Left colon (tissue), 2 donors: ENCODE data around the gene PPP1R16B. TPM values are rescaled to one million over a fixed set of nuclear protein-coding genes. Genes with fewer than 3 reads are reported as not detected.

Source experiments
- ATAC-seq: fragments of 200-7000 bp; cut with Tn5 transposase; one replicate; pipeline ENCODE4 v1.9.1; 2020; ENCODE audit warnings: mild to moderate bottlenecking, moderate library complexity
- DNase-seq, 2 donors: peaks; one replicate each; pipeline ENCODE4 v3.0.0-alpha.2; 2020
- intact Hi-C, 2 donors: fragments of 100-400 bp; cut with DNase I in 1 of 2; cut with micrococcal nuclease in 1 of 2; formaldehyde crosslinking; loops; one replicate each; pipeline versions ENCODE4 v1.11.2 to v1.14.0; 2022; cut with DNase I, micrococcal nuclease
- long read RNA-seq: library from polyadenylated mRNA; unstranded; transcript quantifications from one replicate; pipeline ENCODE4 v2.0.0, GENCODE V29; 2021
- total RNA-seq, 2 donors: library from RNA; stranded (reverse); fragmentation: NEBNext Ultra II Directional; extraction: Animal tissue kit (Norgen Biotek cat#: 25700); gene quantifications; one replicate each; pipeline ENCODE4 v1.2.1, GENCODE V29; 2021
- donor health status: DM: no; HTN: no; CAD: no.
- donor health status: DM: yes; HTN: yes; CAD: no.

The PPP1R16B gene
- total RNA-seq, result 1 to 10 TPM; 2.1 to 4.4 TPM
- long read RNA-seq, partial matches to known transcripts, result 1 of 1 reads
- long read RNA-seq, other reads (novel, unspliced or antisense), result 0 of 1 reads

DNA sequence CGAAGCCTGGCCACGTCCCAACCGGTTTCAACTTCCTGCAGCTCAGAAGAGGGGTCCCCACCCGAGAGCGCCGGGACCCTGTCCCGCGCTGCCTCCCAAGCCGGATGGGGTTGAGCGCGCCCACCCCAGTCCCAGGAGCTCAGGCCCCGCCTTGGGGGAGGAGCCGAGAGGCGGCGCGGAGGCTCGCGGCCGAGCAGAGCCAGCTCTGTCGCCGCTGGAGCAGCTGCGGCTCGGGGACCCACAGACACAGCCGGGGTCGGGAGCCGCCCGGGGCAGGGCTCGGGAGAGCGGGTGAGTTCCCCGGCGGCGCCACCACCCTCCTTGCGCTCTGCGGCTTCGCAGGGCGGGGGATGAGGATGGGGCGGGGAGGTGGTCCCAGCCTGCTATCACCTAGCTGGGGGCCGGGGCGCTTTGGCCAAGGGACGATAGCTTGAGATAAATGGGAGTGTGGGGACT, at the start of gene PPP1R16B:
PPP1R16B (plus strand) TSS at position 196 of the 456 bp plus-strand sequence. CDS start 30,229 bp downstream, outside the sequence.
- DNase-seq (peak; percentile 38 to 70), ATAC-seq (peak; percentile 71)
- intact Hi-C loops, result no loop called here

DNA sequence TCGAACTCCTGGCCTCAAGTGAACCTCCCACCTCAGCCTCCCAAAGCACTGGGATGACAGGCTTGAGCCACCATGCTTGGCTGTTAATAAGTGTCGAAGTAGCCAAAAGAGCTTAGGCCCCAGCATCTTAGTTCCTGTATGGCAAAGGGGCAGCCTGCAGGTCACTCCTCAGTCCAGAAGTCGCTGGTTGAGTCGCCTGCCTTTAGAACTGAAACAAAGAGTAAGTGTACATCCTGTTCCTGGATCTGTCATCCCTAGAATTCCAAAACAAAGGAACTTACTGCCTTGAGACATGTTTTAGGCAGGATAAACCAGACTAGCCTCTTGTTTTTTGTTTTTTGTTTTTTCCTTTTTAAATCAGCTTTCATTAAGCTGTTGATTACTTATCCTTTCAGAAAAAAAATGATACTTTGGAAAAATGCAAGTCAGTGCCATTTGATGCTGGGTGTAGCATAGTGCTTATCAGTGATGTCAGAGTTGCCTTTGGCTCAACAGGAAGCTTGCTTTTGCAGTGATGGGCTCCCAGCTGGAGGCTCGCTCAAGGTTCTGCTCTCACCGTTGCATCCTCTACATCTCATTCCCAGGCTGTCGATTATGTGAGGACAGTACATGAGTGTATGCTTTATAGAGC, 48.2 kb upstream of the PPP1R16B start:
- intact Hi-C loops, result no loop called here
- DNase-seq, result no peak
- ATAC-seq, result no peak

DNA sequence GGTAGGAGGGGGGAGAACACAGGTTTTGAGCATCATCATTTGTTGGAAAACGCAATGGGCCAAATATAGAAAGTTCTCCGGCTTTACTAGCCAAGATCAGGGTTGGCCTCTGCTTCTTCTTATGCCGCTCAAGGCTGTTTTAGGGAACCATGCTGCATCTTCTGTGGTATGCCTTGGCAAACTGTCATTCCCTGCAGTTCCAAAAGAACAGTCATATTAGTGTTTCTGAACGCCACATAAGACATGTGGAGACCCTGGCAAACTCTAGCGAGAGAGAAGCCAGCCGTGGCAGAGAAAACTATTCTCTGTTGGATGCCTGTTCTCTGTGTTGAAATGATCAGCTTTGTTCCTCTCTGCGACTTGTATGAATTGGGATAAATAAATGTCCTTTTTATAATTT, 46.4 kb upstream of the PPP1R16B start:
- intact Hi-C loops, result no loop called here
- DNase-seq, result no peak
- no peak for ATAC-seq

DNA sequence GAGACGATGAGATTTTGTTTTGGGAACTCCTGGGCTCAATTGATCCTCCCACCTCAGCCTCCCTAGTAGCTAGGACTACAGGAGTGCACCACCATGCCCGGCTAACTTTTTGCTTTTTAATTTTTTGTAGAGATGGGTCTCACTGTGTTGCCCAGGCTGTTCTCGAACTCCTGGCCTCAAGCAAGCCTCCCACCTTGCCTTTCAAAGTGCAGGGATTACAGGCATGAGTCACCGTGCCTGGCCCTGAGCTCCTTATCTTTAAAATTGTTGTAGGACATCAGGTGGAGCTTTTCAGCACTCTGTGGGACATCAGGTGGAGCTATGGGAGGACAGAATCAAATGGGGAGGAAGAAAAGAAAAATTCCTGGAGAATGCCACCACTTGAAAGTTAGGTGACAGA, 44.5 kb upstream of the PPP1R16B start:
- DNase-seq (no peak), ATAC-seq (no peak)
- intact Hi-C loops, result no loop called here

DNA sequence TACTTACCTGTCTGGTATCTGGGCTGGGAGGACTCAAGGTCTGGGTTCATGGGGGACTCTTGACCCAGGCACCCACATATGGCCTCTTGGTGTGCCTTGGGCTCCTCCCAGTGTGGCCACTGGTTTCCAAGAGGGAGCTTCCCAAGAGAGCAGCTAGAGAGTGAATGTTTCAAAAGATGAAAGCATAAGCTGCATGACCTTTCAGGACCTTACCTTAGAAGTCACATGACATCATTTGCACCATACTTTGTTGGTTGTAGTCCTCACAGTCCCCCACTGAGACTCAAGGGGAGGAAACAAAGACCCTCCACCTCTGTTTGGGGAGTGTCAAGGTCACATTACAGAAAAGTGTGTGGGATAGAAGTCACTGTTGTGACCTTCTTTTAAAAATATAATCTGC, 43.3 kb upstream of the PPP1R16B start:
- ATAC-seq (no peak), DNase-seq (no peak)
- intact Hi-C loops, result no loop called here

DNA sequence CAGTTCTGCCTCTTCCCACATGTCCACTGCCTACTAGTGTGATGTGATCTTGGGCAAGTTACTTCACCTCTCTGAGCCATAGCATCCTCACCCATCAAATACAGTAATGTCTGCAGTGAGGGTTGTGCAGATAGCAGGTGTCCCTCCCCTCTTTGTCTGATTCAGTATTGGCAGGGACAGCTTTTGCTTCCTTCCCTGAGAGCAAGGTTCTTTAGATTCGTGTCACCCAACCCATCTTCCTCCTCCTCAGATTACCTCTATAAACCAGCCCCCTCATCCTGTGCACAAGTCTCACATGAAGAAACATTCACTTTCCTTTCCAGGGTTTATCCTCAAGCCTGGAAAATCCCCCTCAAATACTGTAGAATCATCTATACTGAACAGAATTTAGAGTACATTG, 41.9 kb upstream of the PPP1R16B start:
- ATAC-seq (no peak), DNase-seq (no peak)
- intact Hi-C loops, result no loop called here

DNA sequence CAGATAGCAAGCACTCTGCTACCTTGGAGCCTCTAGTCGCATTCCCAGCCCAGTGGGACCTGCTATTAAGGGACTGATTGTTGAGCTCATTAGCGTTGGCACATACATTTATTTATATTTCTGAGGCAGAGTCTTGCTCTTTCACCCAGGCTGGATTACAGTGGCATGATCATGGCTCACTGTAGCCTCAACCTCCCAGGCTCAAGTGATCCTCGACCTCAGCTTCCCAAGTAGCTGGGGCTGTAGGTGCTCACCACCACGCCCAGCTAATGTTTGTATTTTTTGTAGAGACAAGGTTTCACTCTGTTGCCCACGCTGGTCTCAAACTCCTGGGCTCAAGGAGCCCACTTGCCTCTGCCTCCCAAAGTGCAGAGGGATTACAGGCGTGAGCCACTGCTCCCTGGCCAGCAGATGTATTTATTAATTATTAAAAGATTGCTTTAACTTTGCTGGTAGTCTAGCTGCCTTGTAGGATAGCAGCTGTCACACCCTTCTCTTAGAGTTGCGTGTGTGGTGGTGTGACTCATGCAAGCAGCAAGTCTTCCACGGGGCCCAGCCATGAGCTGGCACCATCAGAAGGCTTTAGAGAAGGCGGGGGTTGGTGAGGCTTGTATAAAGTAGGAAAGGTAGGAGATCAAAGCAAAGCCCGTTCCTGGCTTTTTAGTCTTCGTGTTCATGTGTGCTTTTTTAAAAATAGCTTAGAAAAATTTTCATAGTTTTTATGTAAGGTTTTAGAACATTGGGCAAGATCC, 40.8 kb upstream of the PPP1R16B start:
- ATAC-seq, result no peak
- intact Hi-C loops, result no loop called here
- DNase-seq, result no peak

DNA sequence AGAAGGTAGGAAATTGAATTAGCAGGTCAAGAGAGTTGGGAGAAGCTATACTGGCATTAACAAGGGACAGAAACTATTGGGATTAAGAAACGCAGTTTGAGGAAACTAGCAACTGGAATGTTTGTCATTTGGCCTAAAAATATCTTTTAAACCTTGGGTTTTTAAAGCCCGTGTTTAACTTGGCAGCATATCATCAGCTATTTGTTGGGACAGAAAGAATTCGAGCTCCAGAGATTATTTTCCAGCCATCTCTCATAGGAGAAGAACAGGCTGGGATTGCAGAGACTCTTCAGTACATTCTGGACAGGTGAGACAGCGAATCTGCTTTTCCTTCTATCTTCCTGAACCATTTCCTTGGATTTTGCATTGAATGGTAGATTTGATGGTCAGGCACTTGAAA, 39.4 kb upstream of the PPP1R16B start:
- DNase-seq (no peak), ATAC-seq (no peak)
- intact Hi-C loops, result no loop called here

DNA sequence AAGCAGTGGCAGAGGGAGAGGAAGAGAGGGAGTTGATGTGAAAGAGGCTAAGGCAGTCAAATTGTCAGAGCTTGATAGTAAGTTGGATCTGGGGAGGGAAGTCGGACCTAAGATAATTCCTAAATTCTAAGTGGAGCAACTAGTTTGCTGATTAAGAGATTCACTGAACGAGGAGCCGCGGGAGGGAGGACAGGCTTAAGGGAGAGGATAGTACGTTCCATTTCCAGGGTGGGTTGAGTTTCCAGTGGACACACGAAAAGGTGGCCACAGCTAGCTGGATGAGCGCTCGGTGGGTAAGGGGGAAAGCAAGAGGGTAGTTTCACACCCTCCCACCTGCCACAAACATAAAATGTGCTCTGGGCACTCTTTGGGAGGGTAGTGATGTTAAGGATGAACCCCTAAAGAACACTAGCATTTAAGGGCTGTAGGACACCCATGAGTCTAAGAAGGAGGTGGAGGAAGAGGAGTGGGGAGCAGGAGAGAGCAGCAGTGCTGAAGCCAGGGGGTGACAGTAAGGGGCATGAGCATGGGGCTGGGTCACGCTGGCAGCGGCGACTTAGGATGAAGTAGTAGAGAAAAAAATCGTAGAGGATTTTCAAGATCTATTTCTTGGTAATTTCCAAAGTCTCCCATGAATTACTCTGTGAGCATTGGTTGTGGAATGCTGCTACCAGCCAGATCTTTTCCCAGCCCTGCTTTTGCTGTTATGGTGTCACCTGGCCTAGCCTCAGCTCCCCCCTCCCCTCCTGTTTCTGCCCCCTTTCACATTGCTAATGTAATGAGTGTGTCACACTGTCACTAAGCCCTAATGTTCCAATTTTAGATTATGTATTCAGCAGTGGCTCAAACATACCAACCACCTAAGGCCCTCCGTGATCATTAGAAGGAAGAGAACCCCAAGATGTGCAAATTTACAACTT, 35.9 kb upstream of the PPP1R16B start:
- no peak for ATAC-seq
- DNase-seq, result no peak
- intact Hi-C loops, result no loop called here

DNA sequence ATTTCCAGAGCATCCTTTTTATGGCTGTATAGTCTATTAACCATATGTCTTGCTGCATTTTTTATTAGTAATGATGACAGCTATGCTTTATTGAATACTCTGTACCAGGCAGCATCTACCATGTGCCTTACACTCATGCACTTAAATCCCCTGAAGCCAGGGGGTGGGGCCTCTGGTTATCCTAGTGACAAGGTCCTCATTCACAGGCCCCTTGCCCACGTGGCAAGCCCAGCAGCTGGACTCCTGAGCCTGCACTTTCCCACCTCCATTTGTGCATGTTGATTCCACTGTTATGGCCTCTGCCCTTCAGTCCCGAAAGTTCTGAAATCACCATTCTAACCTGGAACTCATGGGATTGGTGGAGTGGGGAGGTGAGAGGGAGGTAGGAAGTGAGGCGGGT, 35.0 kb upstream of the PPP1R16B start:
- intact Hi-C loops, result no loop called here
- DNase-seq (no peak), ATAC-seq (no peak)

DNA sequence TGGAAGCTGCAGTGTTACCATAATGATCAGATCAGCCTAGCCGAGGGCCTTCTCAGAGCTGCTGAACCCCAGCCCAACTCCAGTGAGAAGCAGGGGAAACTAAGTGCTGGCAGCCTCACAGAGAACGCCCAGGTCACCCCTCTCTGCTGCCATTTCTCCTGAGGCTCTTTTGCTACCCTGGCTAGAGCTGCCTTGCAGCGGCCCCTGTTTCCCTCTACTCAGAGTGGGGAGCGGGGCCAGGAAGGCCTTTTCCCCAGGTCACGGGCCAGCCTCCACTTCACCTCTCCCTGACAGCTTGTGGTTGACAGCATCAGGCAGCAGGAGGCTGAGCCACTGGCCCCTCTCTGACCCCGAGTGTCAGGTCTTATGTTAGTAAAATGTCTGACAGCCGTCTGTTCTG, 34.5 kb upstream of the PPP1R16B start:
- ATAC-seq (no peak), DNase-seq (no peak)
- intact Hi-C loops, result no loop called here

DNA sequence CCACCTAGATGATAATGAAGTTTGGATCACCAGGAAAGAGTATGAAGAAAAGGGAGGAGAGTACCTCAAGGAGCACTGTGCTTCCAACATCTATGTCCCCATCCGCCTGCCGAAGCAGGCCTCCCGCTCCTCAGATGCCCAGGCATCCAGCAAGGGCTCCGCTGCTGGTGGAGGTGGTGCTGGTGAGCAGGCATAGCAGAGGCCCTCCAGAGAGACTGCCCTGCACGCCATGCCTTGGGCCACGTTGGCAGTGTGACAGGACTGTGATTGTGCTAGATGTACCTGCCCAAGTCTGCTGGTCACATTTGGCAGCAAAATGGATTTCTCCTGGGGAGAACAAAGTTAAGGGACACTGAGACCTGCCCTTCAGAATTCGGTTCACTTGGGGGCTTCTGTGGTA, 33.9 kb upstream of the PPP1R16B start:
- intact Hi-C loops, result no loop called here
- ATAC-seq, result no peak

DNA sequence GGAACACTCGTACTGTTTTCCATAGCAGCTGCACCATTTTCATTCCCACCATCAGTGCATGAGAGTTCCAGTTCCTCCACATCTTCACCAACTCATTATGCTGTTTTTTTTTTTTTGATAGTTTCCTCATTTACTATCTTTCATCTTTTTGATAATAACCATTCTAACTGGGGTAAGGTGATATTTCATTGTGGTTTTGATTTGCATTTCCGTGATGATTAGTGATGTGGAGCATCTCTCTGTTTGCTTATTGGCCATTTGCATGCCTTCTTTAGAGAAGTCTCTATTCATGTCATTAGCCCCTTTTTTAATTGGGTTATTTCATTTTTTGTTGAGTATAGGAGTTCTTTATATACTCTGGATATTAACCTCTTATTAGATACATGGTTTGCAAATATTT, 31.3 kb upstream of the PPP1R16B start:
- intact Hi-C loops, result no loop called here
- DNase-seq, result no peak
- no peak for ATAC-seq

More for the DNA sequence above, 33.9 kb upstream of the PPP1R16B start:
- DNase-seq, result no peak

DNA sequence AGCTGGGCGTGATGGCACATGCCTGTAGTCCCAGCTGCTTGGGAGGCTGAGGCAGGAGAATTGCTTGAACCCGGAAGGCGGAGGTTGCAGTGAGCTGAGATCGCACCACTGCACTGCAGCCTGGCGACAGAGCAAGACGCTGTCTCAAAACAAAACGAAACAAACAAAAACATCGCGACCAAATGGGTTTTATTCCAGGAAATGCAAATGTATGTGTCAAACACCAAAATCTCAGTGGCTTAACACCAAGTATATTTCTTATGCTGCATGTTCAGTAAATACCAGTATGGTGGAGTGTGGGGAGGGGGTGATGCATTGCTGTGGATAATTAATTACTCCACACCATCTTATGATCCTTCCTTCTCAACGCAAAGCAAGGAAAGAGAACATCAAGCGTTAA, 29.1 kb upstream of the PPP1R16B start:
- intact Hi-C loops, result no loop called here
- no peak for DNase-seq
- no peak for ATAC-seq

DNA sequence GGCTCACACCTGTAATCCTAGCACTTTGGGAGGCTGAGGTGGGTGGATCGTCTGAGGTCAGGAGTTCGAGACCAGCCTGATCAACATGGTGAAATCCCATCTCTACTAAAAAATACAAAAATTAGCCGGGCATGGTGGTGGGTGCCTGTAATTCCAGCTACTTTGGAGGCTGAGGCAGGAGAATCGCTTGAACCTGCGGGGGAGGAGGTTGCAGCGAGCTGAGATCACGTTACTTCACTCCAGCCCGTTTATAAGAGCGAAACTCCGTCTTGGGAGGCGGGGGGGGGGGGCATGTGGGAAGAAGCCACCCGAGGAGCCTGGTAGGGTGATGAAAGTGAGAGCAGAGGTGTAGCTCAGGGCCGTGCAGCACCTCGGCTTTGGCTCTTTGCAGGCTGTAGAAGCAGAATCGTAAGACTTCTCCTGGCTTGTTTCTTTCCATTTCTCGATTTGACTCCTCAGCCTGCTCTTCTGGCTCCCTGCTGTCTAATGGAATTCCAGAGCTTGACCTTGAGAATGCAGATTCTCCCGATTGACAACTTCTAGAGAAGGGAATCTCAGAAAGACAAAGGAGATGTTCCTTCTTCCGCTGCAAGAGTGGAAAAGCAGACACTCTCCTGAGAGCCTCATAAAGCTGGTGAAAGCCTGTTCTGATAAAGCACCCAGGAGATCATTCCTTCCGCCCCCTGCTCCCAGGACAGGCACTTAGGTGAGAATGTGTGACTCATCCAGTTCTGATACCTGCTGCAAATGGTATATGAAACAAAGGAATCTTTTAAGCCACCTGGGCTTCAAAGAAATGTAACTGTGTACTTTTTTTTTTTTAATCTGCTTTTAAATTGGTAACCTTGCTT, 26.0 kb upstream of the PPP1R16B start:
- DNase-seq (no peak), ATAC-seq (no peak)
- intact Hi-C loops, result no loop called here

DNA sequence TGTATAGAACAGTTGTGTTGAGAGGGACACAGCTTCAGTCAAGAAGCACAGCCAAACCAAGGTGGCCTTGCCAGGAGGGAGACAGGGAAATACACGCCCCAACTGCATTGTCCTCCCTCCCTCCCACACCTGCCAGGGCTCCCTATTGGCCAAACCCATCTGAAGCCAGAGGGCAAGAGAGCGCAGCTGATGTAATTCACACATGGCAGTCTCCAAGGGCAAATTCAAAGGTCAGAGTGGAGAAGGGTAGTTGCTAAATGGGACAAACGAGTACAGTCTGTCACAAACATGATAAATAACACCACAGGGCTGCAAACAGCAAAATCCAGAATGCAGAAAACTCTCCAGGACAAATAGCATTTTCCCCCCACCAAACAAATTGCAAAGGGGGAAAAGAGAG, 23.2 kb upstream of the PPP1R16B start:
- no peak for ATAC-seq
- intact Hi-C loops, result no loop called here
- no peak for DNase-seq

DNA sequence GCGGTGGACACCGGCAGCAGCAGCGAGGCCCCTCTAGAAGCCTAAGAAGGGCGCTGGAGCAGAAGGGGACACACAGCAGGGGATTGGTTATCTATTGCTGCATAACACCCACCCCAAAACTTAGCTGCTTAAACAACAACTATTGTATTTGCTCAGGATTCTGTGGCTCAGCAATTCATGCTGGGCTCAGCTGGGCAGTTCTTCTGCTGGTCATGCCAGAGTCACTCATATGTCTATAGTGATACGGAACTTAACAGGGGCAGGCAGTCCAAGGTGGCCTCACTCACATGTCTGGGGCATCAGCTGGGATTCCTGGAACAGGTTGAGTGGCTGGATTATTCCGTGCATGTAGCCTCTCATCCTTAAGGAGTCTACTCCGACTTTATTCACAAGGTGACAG, 17.6 kb upstream of the PPP1R16B start:
- DNase-seq, result no peak
- no peak for ATAC-seq
- intact Hi-C loops, result no loop called here

DNA sequence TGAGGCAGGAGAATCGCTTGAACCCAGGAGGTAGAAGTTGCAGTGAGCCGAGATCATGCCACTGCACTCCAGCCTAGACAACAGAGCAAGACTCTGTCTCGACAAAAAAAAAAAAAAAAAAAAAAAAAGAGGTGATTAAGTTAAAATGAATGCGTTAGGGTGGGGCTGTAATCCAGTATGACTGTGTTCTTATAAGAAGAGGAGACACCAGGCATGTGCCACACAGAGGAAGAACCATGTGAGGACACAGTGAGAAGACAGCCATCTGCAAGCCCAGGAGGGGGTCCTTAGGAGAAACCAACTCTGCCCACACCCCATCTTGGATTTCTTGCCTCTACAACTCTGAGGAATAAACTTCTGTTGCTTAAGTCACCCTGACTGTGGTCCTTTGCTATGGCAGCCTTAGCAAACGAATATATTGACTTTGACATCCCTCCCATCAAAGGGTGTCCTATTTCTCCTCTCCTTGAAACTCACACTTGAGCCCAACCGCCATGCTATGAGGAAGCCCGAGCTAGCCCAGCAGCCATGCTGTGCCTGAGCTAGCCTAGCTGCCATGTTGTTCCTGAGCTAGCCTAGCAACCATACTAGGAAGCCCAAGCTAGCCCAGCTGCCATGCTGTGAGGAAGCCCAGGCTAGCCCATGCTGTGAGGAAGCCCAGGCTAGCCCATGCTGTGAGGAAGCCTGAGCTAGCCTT, 15.8 kb upstream of the PPP1R16B start:
- intact Hi-C loops, result no loop called here
- ATAC-seq (no peak), DNase-seq (no peak)
